Body of pancreas (tissue), 4 donors: ENCODE measurements around the gene CHRNG.

Source experiments
- POLR2A ChIP-seq, 3 donors: fragments of 450-650 bp; IDR thresholded peaks; one replicate each; pipeline ENCODE4 v1.6.1; 2016; ENCODE audit warnings: antibody characterized with exemption in 3 of 3, mild to moderate bottlenecking in 2 of 3
- TF ChIP-seq, protein P1 (sequence below), 7 experiments: fragments of 450-650 bp in 4 of 7; fragments of 200-600 bp in 3 of 7; sonication (generic) in 3 of 7; IDR thresholded peaks; one replicate each; pipeline ENCODE4 v1.5.1; 2016 to 2019; ENCODE audit warnings: antibody characterized with exemption in 7 of 7

- TF ChIP-seq, protein P1, sequence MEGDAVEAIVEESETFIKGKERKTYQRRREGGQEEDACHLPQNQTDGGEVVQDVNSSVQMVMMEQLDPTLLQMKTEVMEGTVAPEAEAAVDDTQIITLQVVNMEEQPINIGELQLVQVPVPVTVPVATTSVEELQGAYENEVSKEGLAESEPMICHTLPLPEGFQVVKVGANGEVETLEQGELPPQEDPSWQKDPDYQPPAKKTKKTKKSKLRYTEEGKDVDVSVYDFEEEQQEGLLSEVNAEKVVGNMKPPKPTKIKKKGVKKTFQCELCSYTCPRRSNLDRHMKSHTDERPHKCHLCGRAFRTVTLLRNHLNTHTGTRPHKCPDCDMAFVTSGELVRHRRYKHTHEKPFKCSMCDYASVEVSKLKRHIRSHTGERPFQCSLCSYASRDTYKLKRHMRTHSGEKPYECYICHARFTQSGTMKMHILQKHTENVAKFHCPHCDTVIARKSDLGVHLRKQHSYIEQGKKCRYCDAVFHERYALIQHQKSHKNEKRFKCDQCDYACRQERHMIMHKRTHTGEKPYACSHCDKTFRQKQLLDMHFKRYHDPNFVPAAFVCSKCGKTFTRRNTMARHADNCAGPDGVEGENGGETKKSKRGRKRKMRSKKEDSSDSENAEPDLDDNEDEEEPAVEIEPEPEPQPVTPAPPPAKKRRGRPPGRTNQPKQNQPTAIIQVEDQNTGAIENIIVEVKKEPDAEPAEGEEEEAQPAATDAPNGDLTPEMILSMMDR (IDR thresholded peaks at IDR 0.05) = no peak
- TF ChIP-seq POLR2A (IDR thresholded peaks at IDR 0.05) = no peak
These were observed 1.9 kb downstream of the CHRNG start for GRCh38 chr2:232541195-232541960.
